ENCODE results near the gene PAX6. TPM values are rescaled to one million over a fixed set of nuclear protein-coding genes. Genes with fewer than 3 reads are reported as not detected.

The PAX6 gene
- polyA plus RNA-seq, 1 of the 3 experiments (the other 2 are of a cell fraction): not detected

- Histone ChIP-seq H3K4me2 (no peak overlapping the region), H3K4me3 (ENCODE audit: low read depth in 2 of 2, low read length in 1 of 2) (no peak overlapping the region), H4K20me1 (ENCODE audit: insufficient read depth) (peaks cover 20% of the 10 kb centered on the region), H3K9me3 (no peaks in the 10 kb centered on the region), H3K9ac (no peak overlapping the region), H3K27ac (ENCODE audit: low read depth in 2 of 2, low read length in 1 of 2) (no peak overlapping the region), H3K79me2 (ENCODE audit: insufficient read depth) (no peaks in the 10 kb centered on the region), H3F3A (replicated peaks; ENCODE audit: insufficient read depth) (no peaks in the 10 kb centered on the region), H3K9me2 (no peaks in the 10 kb centered on the region), H3K36me3 (replicated peaks in 1 of 2; ENCODE audit: control insufficient read depth in 1 of 2, insufficient read depth in 2 of 2, low read length in 1 of 2) (no peaks in the 10 kb centered on the region), H3K4me1 (ENCODE audit: control insufficient read depth in 1 of 2, insufficient read depth in 2 of 2, low read depth in 1 of 2, low read length in 1 of 2) (peaks cover 0 to 24% of the 10 kb centered on the region in 2 experiments; a peak in 2 of 4 replicates), H3K27me3 (ENCODE audit: insufficient read depth) (peaks cover 100% of the 10 kb centered on the region), H2AFZ (ENCODE audit: low read depth) (no peak overlapping the region)
- peak; percentile 39 for DNase-seq
- ChIA-PET POLR2A (no interaction called here), CTCF (interaction anchor here (1.0 to 1.2 kb wide), 2 partner anchors 15 to 18 kb away, joined by 4 read pairs; no protein-coding TSS in a partner anchor)
- 35% methylated on average over 26 of the region's 26 CpGs for WGBS (ENCODE audit: low lambda C conversion rate)
- no peak for TF ChIP-seq FOSL2 (IDR thresholded peaks at IDR 0.05; ENCODE audit: borderline replicate concordance, low read depth)
- TF ChIP-seq EZH2phosphoT487 (IDR thresholded peaks at IDR 0.05; ENCODE audit: borderline replicate concordance, low read depth): no peak
- no peak for TF ChIP-seq TEAD4 (IDR thresholded peaks at IDR 0.05; ENCODE audit: borderline replicate concordance, insufficient read depth)
- no peak for TF ChIP-seq FOXJ3 (CRISPR knock-in tag; IDR thresholded peaks at IDR 0.05)
- no peak for TF ChIP-seq EP300 (IDR thresholded peaks at IDR 0.05; ENCODE audit: borderline replicate concordance in 1 of 2, low read depth in 1 of 2, low read length in 1 of 2)
- no peak for TF ChIP-seq MAX (IDR thresholded peaks at IDR 0.05; ENCODE audit: low read depth)
- no peak for TF ChIP-seq NRF1 (IDR thresholded peaks at IDR 0.05; ENCODE audit: low read depth, low read length)
- TF ChIP-seq MXI1 (IDR thresholded peaks at IDR 0.05; ENCODE audit: low read depth, low read length): no peak
- no peak for TF ChIP-seq NFIC (IDR thresholded peaks at IDR 0.05; ENCODE audit: borderline replicate concordance)
Observed at GRCh38 chr11:31818874-31819331, 7.8 kb upstream of the PAX6 start.

GRCh38 chr11:31818425-31818755 lies 7.3 kb upstream of the PAX6 start:
- H3K27me3 ChIP-seq (ENCODE audit: insufficient read depth): peaks cover 100% of the 10 kb centered on the region
- peaks cover 20% of the 10 kb centered on the region for H4K20me1 ChIP-seq (ENCODE audit: insufficient read depth)
- H3K27ac ChIP-seq (ENCODE audit: low read depth in 2 of 2, low read length in 1 of 2): no peak overlapping the region
- no peaks in the 10 kb centered on the region for H3K9me2 ChIP-seq
- ChIA-PET POLR2A (no interaction called here), CTCF (interaction anchor here (1.0 to 1.2 kb wide), 2 partner anchors 14 to 17 kb away, joined by 4 read pairs; no protein-coding TSS in a partner anchor)
- TF ChIP-seq RAD21 (IDR thresholded peaks at IDR 0.05; ENCODE audit: low read length) (no peak), NRF1 (IDR thresholded peaks at IDR 0.05; ENCODE audit: low read depth, low read length) (no peak), MEF2A (IDR thresholded peaks at IDR 0.05; ENCODE audit: borderline replicate concordance, low read depth) (no peak), IRF3 (IDR thresholded peaks at IDR 0.05; ENCODE audit: low read depth, low read length) (no peak), FOXM1 (IDR thresholded peaks at IDR 0.05; ENCODE audit: low read depth) (no peak), CTCF (IDR thresholded peaks at IDR 0.05) (no peak), YY1 (IDR thresholded peaks at IDR 0.05; ENCODE audit: low read depth) (no peak), SMC3 (IDR thresholded peaks at IDR 0.05; ENCODE audit: low read depth, low read length) (no peak), TCF12 (IDR thresholded peaks at IDR 0.05) (no peak), MXI1 (IDR thresholded peaks at IDR 0.05; ENCODE audit: low read depth, low read length) (no peak), JUND (IDR thresholded peaks at IDR 0.05) (no peak), POLR2AphosphoS5 (IDR thresholded peaks at IDR 0.05; ENCODE audit: low read depth, low read length) (no peak), SIN3A (IDR thresholded peaks at IDR 0.05; ENCODE audit: borderline replicate concordance, low read depth, low read length) (no peak)
- no peaks in the 10 kb centered on the region for H3K36me3 ChIP-seq (replicated peaks in 1 of 2; ENCODE audit: control insufficient read depth in 1 of 2, insufficient read depth in 2 of 2, low read length in 1 of 2)
- DNase-seq: no peak
- no peaks in the 10 kb centered on the region for H3K79me2 ChIP-seq (ENCODE audit: insufficient read depth)
- no peak overlapping the region for H3K9ac ChIP-seq
- peaks cover 0 to 29% of the 10 kb centered on the region in 2 experiments; a peak in 2 of 4 replicates for H3K4me1 ChIP-seq (ENCODE audit: control insufficient read depth in 1 of 2, insufficient read depth in 2 of 2, low read depth in 1 of 2, low read length in 1 of 2)
- no peaks in the 10 kb centered on the region for H3F3A ChIP-seq (replicated peaks; ENCODE audit: insufficient read depth)
- no peak overlapping the region for H3K4me2 ChIP-seq
- no peaks in the 10 kb centered on the region for H3K9me3 ChIP-seq
- H3K4me3 ChIP-seq (ENCODE audit: low read depth in 2 of 2, low read length in 1 of 2): no peak overlapping the region
- no peak overlapping the region for H2AFZ ChIP-seq (ENCODE audit: low read depth)
- WGBS (ENCODE audit: low lambda C conversion rate): 11% methylated on average over 4 of the region's 9 CpGs
